ENCODE results near the gene POU4F3. TPM values are rescaled to one million over a fixed set of nuclear protein-coding genes. Genes with fewer than 3 reads are reported as not detected.
A peak's percentile ranks its signal among the peaks of the same experiment; 100 is the strongest.

Gene POU4F3
- total RNA-seq, 1 experiment from 2014 or later, result not detected

DNA sequence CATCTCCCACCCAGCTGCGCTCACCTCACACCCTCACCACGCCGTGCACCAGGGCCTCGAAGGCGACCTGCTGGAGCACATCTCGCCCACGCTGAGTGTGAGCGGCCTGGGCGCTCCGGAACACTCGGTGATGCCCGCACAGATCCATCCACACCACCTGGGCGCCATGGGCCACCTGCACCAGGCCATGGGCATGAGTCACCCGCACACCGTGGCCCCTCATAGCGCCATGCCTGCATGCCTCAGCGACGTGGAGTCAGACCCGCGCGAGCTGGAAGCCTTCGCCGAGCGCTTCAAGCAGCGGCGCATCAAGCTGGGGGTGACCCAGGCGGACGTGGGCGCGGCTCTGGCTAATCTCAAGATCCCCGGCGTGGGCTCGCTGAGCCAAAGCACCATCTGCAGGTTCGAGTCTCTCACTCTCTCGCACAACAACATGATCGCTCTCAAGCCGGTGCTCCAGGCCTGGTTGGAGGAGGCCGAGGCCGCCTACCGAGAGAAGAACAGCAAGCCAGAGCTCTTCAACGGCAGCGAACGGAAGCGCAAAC lies 1.1 kb downstream of the POU4F3 start:
- H3K4me1 Mint-ChIP-seq, result peaks cover 61% of the 10 kb centered on the region
- peak overlapping the region; percentile 77 for H3K4me3 Mint-ChIP-seq
- no peaks in the 10 kb centered on the region; the same call in 1 of the 2 replicates for H3K36me3 Mint-ChIP-seq
- ATAC-seq (no peak), DNase-seq (ENCODE audit: low spot score) (no peak)
- ChIA-PET POLR2A (interaction anchor here (1.3 kb wide), 1 partner anchor 47 kb away, joined by 3 read pairs; no protein-coding TSS in a partner anchor), CTCF (interaction anchor here (1.1 kb wide), 1 partner anchor 85 kb away, joined by 3 read pairs; no protein-coding TSS in a partner anchor)
- H3K9me3 Mint-ChIP-seq, result no peaks in the 10 kb centered on the region
- peaks cover 100% of the 10 kb centered on the region for H3K27me3 Mint-ChIP-seq (ENCODE audit: low read depth)
- H3K27ac Mint-ChIP-seq, result no peak overlapping the region
- TF ChIP-seq ZNF263 (CRISPR knock-in tag; IDR thresholded peaks at IDR 0.05; ENCODE audit: low read depth) (peak; percentile 12; the same call in 1 of the 2 replicates), RELA (CRISPR knock-in tag; IDR thresholded peaks at IDR 0.05; ENCODE audit: borderline replicate concordance) (no peak), ETV6 (CRISPR knock-in tag; IDR thresholded peaks at IDR 0.05) (peak; percentile 2; the same call in 1 of the 2 replicates), ERG (CRISPR knock-in tag; IDR thresholded peaks at IDR 0.05) (no peak), SMAD3 (CRISPR knock-in tag; IDR thresholded peaks at IDR 0.05; ENCODE audit: borderline replicate concordance) (no peak)

DNA sequence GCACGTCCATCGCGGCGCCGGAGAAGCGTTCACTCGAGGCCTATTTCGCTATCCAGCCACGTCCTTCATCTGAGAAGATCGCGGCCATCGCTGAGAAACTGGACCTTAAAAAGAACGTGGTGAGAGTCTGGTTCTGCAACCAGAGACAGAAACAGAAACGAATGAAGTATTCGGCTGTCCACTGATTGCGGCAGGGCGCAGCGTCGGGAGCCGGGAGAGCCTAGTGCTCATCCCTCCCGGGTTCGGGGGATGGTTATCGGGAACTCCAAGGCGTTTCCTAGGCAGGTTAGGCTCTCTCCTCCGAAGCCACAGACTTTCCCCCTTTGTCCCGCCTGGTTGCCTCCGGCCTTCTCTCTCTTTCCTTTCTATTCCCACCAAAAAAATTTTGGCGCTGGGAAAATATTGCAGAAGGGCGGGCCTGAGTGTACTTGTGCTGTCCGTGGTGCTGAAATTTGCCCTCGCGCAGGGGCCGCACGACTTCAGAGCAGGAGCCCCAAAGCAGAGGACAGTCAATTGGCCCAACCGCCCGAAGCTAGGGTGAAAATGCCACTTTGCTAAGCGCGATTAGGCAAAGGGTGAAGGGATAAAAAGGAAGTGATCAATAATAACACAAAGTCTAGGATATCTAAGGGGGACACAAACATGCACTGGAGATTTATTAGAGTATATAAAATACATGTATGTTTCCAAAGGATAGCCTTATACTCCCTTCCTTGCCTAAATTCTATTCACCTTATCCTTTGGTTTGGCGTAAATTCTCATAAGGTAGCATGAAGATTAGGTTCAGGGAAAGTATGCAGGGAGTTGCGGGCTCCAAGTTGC lies 1.8 kb downstream of the POU4F3 start:
- peaks cover 64% of the 10 kb centered on the region for H3K4me1 Mint-ChIP-seq
- H3K4me3 Mint-ChIP-seq, result peak overlapping the region; percentile 77
- no peak for ATAC-seq
- no peak overlapping the region for H3K27ac Mint-ChIP-seq
- H3K27me3 Mint-ChIP-seq (ENCODE audit: low read depth), result peaks cover 100% of the 10 kb centered on the region
- peak; percentile 81 for DNase-seq (ENCODE audit: low spot score)
- ChIA-PET CTCF (no interaction called here), POLR2A (interaction anchor here (1.3 kb wide), 1 partner anchor 48 kb away, joined by 3 read pairs; no protein-coding TSS in a partner anchor)
- no peaks in the 10 kb centered on the region for H3K9me3 Mint-ChIP-seq
- H3K36me3 Mint-ChIP-seq, result no peaks in the 10 kb centered on the region; the same call in 1 of the 2 replicates
- TF ChIP-seq TEAD1 (CRISPR knock-in tag; IDR thresholded peaks at IDR 0.05) (peak; percentile 71; the same call in 1 of the 2 replicates), ZNF232 (CRISPR knock-in tag; IDR thresholded peaks at IDR 0.05) (0 out of 2 replicates have a peak, but pooled peaks have one; percentile 67), SMAD4 (CRISPR knock-in tag; IDR thresholded peaks at IDR 0.05) (peak; percentile 67; the same call in 1 of the 2 replicates), TEAD4 (CRISPR knock-in tag; IDR thresholded peaks at IDR 0.05) (peak; percentile 71), ATF3 (CRISPR knock-in tag; conservative IDR thresholded peaks at IDR 0.05) (no peak), JUN (CRISPR knock-in tag; IDR thresholded peaks at IDR 0.05) (peak; percentile 64; the same call in 1 of the 2 replicates), GTF2I (CRISPR knock-in tag; conservative IDR thresholded peaks at IDR 0.05) (no peak), GABPB1 (CRISPR knock-in tag; IDR thresholded peaks at IDR 0.05) (0 out of 2 replicates have a peak, but pooled peaks have one; percentile 38), GRHL2 (CRISPR knock-in tag; IDR thresholded peaks at IDR 0.05; ENCODE audit: insufficient replicate concordance, severe bottlenecking) (no peak), USF1 (CRISPR knock-in tag; IDR thresholded peaks at IDR 0.05) (peak; percentile 52; the same call in 1 of the 2 replicates), SMAD3 (CRISPR knock-in tag; IDR thresholded peaks at IDR 0.05; ENCODE audit: borderline replicate concordance) (0 out of 2 replicates have a peak, but pooled peaks have one; percentile 38), NR1H2 (CRISPR knock-in tag; IDR thresholded peaks at IDR 0.05) (no peak), ZNF219 (CRISPR knock-in tag; IDR thresholded peaks at IDR 0.05; ENCODE audit: borderline replicate concordance) (0 out of 2 replicates have a peak, but pooled peaks have one; percentile 31)
- TF ChIP-seq, protein P1, sequence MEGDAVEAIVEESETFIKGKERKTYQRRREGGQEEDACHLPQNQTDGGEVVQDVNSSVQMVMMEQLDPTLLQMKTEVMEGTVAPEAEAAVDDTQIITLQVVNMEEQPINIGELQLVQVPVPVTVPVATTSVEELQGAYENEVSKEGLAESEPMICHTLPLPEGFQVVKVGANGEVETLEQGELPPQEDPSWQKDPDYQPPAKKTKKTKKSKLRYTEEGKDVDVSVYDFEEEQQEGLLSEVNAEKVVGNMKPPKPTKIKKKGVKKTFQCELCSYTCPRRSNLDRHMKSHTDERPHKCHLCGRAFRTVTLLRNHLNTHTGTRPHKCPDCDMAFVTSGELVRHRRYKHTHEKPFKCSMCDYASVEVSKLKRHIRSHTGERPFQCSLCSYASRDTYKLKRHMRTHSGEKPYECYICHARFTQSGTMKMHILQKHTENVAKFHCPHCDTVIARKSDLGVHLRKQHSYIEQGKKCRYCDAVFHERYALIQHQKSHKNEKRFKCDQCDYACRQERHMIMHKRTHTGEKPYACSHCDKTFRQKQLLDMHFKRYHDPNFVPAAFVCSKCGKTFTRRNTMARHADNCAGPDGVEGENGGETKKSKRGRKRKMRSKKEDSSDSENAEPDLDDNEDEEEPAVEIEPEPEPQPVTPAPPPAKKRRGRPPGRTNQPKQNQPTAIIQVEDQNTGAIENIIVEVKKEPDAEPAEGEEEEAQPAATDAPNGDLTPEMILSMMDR (IDR thresholded peaks at IDR 0.05), result no peak
- TF ChIP-seq, protein P2, sequence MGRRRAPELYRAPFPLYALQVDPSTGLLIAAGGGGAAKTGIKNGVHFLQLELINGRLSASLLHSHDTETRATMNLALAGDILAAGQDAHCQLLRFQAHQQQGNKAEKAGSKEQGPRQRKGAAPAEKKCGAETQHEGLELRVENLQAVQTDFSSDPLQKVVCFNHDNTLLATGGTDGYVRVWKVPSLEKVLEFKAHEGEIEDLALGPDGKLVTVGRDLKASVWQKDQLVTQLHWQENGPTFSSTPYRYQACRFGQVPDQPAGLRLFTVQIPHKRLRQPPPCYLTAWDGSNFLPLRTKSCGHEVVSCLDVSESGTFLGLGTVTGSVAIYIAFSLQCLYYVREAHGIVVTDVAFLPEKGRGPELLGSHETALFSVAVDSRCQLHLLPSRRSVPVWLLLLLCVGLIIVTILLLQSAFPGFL (CRISPR knock-in tag; IDR thresholded peaks at IDR 0.05; ENCODE audit: borderline replicate concordance), result peak; percentile 73; the same call in 1 of the 2 replicates
- TF ChIP-seq, protein P3, sequence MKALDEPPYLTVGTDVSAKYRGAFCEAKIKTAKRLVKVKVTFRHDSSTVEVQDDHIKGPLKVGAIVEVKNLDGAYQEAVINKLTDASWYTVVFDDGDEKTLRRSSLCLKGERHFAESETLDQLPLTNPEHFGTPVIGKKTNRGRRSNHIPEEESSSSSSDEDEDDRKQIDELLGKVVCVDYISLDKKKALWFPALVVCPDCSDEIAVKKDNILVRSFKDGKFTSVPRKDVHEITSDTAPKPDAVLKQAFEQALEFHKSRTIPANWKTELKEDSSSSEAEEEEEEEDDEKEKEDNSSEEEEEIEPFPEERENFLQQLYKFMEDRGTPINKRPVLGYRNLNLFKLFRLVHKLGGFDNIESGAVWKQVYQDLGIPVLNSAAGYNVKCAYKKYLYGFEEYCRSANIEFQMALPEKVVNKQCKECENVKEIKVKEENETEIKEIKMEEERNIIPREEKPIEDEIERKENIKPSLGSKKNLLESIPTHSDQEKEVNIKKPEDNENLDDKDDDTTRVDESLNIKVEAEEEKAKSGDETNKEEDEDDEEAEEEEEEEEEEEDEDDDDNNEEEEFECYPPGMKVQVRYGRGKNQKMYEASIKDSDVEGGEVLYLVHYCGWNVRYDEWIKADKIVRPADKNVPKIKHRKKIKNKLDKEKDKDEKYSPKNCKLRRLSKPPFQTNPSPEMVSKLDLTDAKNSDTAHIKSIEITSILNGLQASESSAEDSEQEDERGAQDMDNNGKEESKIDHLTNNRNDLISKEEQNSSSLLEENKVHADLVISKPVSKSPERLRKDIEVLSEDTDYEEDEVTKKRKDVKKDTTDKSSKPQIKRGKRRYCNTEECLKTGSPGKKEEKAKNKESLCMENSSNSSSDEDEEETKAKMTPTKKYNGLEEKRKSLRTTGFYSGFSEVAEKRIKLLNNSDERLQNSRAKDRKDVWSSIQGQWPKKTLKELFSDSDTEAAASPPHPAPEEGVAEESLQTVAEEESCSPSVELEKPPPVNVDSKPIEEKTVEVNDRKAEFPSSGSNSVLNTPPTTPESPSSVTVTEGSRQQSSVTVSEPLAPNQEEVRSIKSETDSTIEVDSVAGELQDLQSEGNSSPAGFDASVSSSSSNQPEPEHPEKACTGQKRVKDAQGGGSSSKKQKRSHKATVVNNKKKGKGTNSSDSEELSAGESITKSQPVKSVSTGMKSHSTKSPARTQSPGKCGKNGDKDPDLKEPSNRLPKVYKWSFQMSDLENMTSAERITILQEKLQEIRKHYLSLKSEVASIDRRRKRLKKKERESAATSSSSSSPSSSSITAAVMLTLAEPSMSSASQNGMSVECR (CRISPR knock-in tag; IDR thresholded peaks at IDR 0.05; ENCODE audit: borderline replicate concordance), result peak; percentile 91
- TF ChIP-seq, protein P4, sequence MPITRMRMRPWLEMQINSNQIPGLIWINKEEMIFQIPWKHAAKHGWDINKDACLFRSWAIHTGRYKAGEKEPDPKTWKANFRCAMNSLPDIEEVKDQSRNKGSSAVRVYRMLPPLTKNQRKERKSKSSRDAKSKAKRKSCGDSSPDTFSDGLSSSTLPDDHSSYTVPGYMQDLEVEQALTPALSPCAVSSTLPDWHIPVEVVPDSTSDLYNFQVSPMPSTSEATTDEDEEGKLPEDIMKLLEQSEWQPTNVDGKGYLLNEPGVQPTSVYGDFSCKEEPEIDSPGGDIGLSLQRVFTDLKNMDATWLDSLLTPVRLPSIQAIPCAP (CRISPR knock-in tag; IDR thresholded peaks at IDR 0.05), result no peak

Data from WTC11 (cell line).